NB4 (cell line): ENCODE data around the gene C1QB.

ENCODE experiments used
- TF ChIP-seq, protein P1 (sequence below): IDR thresholded peaks from one replicate; pipeline ENCODE4 v1.5.1; 2012; ENCODE audit warnings: low read depth, low read length
- TF ChIP-seq, protein P2 (sequence below): IDR thresholded peaks from 2 replicates; pipeline ENCODE4 v1.6.1; 2011; ENCODE audit warnings: low read depth, low read length

DNA sequence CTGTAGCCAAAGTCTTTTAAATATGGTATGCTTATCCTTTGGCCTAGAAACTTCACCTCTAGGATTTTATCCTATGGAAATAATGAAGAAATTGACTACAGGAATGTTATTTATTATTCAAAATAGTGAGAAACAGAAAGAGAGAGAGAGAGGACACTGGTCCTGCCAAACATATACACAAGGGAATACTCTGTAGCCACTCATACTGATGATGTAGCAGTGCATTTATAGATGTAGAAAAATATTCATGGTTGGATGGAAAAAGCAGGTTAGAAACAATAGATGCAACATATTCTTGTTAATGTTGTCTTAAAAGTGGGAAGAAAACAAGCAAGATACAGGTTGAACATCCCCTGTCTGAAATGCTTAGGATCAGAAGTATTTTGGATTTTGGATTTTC, 35.4 kb downstream of the C1QB start:
- TF ChIP-seq, protein P1, sequence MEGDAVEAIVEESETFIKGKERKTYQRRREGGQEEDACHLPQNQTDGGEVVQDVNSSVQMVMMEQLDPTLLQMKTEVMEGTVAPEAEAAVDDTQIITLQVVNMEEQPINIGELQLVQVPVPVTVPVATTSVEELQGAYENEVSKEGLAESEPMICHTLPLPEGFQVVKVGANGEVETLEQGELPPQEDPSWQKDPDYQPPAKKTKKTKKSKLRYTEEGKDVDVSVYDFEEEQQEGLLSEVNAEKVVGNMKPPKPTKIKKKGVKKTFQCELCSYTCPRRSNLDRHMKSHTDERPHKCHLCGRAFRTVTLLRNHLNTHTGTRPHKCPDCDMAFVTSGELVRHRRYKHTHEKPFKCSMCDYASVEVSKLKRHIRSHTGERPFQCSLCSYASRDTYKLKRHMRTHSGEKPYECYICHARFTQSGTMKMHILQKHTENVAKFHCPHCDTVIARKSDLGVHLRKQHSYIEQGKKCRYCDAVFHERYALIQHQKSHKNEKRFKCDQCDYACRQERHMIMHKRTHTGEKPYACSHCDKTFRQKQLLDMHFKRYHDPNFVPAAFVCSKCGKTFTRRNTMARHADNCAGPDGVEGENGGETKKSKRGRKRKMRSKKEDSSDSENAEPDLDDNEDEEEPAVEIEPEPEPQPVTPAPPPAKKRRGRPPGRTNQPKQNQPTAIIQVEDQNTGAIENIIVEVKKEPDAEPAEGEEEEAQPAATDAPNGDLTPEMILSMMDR = no peak
- TF ChIP-seq, protein P2, sequence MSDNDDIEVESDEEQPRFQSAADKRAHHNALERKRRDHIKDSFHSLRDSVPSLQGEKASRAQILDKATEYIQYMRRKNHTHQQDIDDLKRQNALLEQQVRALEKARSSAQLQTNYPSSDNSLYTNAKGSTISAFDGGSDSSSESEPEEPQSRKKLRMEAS = no peak
